ENCODE data around the gene DOK5.

DNA sequence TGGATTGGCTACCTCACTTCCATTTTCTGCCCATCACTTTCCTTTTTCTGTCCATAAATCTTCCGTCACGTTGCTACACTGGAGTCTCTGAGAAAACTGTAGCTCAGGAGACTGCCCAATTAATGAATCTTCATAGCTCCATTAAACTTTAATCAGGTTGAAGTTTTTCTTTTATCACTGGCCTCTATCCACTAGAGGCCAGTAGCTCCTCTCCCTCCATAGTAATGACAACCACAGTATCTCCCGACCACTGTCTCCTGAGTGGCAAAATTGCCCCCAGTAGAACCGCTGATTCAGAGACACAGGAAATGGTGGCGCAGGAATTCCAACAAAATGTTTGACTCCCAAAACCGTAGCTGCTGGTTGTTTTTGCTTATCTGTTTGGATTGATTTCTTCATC is 18.4 kb upstream of the DOK5 start:
- TF ChIP-seq, protein P1, sequence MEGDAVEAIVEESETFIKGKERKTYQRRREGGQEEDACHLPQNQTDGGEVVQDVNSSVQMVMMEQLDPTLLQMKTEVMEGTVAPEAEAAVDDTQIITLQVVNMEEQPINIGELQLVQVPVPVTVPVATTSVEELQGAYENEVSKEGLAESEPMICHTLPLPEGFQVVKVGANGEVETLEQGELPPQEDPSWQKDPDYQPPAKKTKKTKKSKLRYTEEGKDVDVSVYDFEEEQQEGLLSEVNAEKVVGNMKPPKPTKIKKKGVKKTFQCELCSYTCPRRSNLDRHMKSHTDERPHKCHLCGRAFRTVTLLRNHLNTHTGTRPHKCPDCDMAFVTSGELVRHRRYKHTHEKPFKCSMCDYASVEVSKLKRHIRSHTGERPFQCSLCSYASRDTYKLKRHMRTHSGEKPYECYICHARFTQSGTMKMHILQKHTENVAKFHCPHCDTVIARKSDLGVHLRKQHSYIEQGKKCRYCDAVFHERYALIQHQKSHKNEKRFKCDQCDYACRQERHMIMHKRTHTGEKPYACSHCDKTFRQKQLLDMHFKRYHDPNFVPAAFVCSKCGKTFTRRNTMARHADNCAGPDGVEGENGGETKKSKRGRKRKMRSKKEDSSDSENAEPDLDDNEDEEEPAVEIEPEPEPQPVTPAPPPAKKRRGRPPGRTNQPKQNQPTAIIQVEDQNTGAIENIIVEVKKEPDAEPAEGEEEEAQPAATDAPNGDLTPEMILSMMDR (IDR thresholded peaks at IDR 0.05) = peak; percentile 33
- no peak for TF ChIP-seq ZFX (IDR thresholded peaks at IDR 0.05; ENCODE audit: borderline replicate concordance)

Measured in 22Rv1 (cell line).